Mucosa of descending colon (tissue), 3 donors: Measurements from ENCODE around the gene MEF2C. TPM values are rescaled to one million over a fixed set of nuclear protein-coding genes. Genes with fewer than 3 reads are reported as not detected.

Source experiments
- ATAC-seq: fragments of 200-7000 bp; cut with Tn5 transposase; one replicate; pipeline ENCODE4 v1.9.1; 2020; ENCODE audit warnings: mild to moderate bottlenecking, moderate library complexity
- DNase-seq, 3 donors: peaks; one replicate each; pipeline ENCODE4 v3.0.0-alpha.2; 2020
- H3K36me3 ChIP-seq: fragments of 200-600 bp; one replicate; pipeline ENCODE4 v1.8.0; 2021; ENCODE audit warnings: low read depth, mild to moderate bottlenecking
- H3K4me1 ChIP-seq: fragments of 200-600 bp; one replicate; pipeline ENCODE4 v1.8.0; 2021; ENCODE audit warnings: low read depth, mild to moderate bottlenecking
- H3K4me3 ChIP-seq: fragments of 200-600 bp; one replicate; pipeline ENCODE4 v1.8.0; 2021; ENCODE audit warnings: mild to moderate bottlenecking
- H3K9me3 ChIP-seq: fragments of 200-600 bp; one replicate; pipeline ENCODE4 v1.8.0; 2021; ENCODE audit warnings: mild to moderate bottlenecking
- CTCF ChIP-seq: fragments of 200-600 bp; IDR thresholded peaks from one replicate; pipeline ENCODE4 v1.8.0; 2022; ENCODE audit warnings: antibody characterized with exemption, mild to moderate bottlenecking
- intact Hi-C, 2 donors: fragments of 100-400 bp; cut with DNase I in 1 of 2; cut with micrococcal nuclease in 1 of 2; formaldehyde crosslinking; loops; one replicate each; pipeline versions ENCODE4 v1.11.0 to v1.11.1; 2022; cut with DNase I, micrococcal nuclease
- total RNA-seq, 3 donors: library from RNA; stranded (reverse); fragmentation: NEBNext Ultra II Directional in 2 of 3; extraction: Animal tissue kit (Norgen Biotek cat#: 25700) in 2 of 3; gene quantifications; one replicate each; pipeline versions ENCODE4 v1.2.1 to v1.2.4, GENCODE V29; 2021 to 2023
- donor health status: DM: no; HTN: no; CAD: no; lungs with moderate emphysema.
- donor health status: DM: no; HTN: no; CAD: no.
- donor health status: DM: no; HTN: yes; CAD: no.

MEF2C gene
- total RNA-seq, 3 donors from 2014 or later, result 19.3 to 44.0 (median 32.6) TPM

- Histone ChIP-seq H3K9me3 (no peaks in the 10 kb centered on the region), H3K4me3 (no peak overlapping the region), H3K36me3 (no peaks in the 10 kb centered on the region), H3K4me1 (peaks cover 18% of the 10 kb centered on the region)
- ATAC-seq (peak; percentile 44), DNase-seq (peak in 1 of 3 donors; percentile 31)
- TF ChIP-seq CTCF, result no peak
- intact Hi-C loops, result no loop called here
Measured at GRCh38 chr5:88875341-88876234, 7.4 kb downstream of the MEF2C start.

- no peak for DNase-seq
- H3K9me3 ChIP-seq, result no peaks in the 10 kb centered on the region
- no peak for TF ChIP-seq CTCF
Measured at GRCh38 chr5:88873447-88873846, 9.5 kb downstream of the MEF2C start.

GRCh38 chr5:88872971-88873370, 10.0 kb downstream of the MEF2C start:
- Histone ChIP-seq H3K4me1 (peaks cover 6% of the 10 kb centered on the region), H3K4me3 (no peak overlapping the region), H3K9me3 (no peaks in the 10 kb centered on the region), H3K36me3 (no peaks in the 10 kb centered on the region)
- DNase-seq (no peak), ATAC-seq (no peak)
- intact Hi-C loops, result no loop called here
- TF ChIP-seq CTCF, result no peak

More at GRCh38 chr5:88873447-88873846, 9.5 kb downstream of the MEF2C start:
- no peak overlapping the region for H3K4me3 ChIP-seq
- intact Hi-C loops, result no loop called here
- H3K36me3 ChIP-seq, result no peaks in the 10 kb centered on the region
- ATAC-seq, result no peak
- peaks cover 6% of the 10 kb centered on the region for H3K4me1 ChIP-seq

- intact Hi-C loops, result no loop called here
- ATAC-seq (no peak), DNase-seq (no peak)
- H3K4me1 ChIP-seq, result no peaks in the 10 kb centered on the region
- H3K36me3 ChIP-seq, result no peaks in the 10 kb centered on the region
- H3K9me3 ChIP-seq, result no peaks in the 10 kb centered on the region
- TF ChIP-seq CTCF, result no peak
- H3K4me3 ChIP-seq, result no peak overlapping the region
Measured at GRCh38 chr5:88870285-88870684, 12.7 kb downstream of the MEF2C start.

- ATAC-seq (peak; percentile 93), DNase-seq (no peak)
- no peak for TF ChIP-seq CTCF
- Histone ChIP-seq H3K9me3 (no peaks in the 10 kb centered on the region), H3K4me1 (no peaks in the 10 kb centered on the region), H3K4me3 (no peak overlapping the region), H3K36me3 (no peaks in the 10 kb centered on the region)
- intact Hi-C loops, result no loop called here
Measured at GRCh38 chr5:88868468-88869068, 14.4 kb downstream of the MEF2C start.
